Measurements from ENCODE around the gene SUPT16H. TPM values are rescaled to one million over a fixed set of nuclear protein-coding genes. Genes with fewer than 3 reads are reported as not detected.
"Not testable (repeated sequence)": the region's sequence is repeated elsewhere in the genome, so short reads cannot be mapped to it uniquely, and the experiment has no call there.

SUPT16H gene
- polyA plus RNA-seq, 12 donors: 69.7 to 89.1 (median 82.0) TPM; not detected in 1

- not testable (repeated sequence) for DNase-seq
Observed at GRCh38 chr14:21302836-21303140, 81.0 kb downstream of the SUPT16H start.

GRCh38 chr14:21302013-21302835 lies 81.6 kb downstream of the SUPT16H start:
- DNase-seq: no peak

Other genes starting within 250 kb of the SUPT16H start
- gene OR5AU1, start 228.0 kb downstream of the SUPT16H start, polyA plus RNA-seq (ENCODE audit: insufficient read length in 12 of 12): under 1 TPM in 2 of 12 donors, not detected in 10; 0.03 to 0.05 TPM
- gene HNRNPC, start 114.6 kb downstream of the SUPT16H start, polyA plus RNA-seq (ENCODE audit: insufficient read length in 12 of 12): 100 to 1,000 TPM in 11 of 12 donors, not detected in 1; 385 to 728 (median 453) TPM
- gene RPGRIP1, start 103.9 kb downstream of the SUPT16H start, polyA plus RNA-seq (ENCODE audit: insufficient read length in 12 of 12): under 1 TPM in 10 of 12 donors, not detected in 2; 0.26 to 0.86 (median 0.50) TPM
- 10 to 100 TPM in 11 of 12 donors, not detected in 1; 37.8 to 71.1 (median 41.4) TPM for gene CHD8, start 72.1 kb upstream of the SUPT16H start, polyA plus RNA-seq (ENCODE audit: insufficient read length in 12 of 12)
- gene RAB2B, start 92.9 kb upstream of the SUPT16H start, polyA plus RNA-seq (ENCODE audit: insufficient read length in 12 of 12): 10 to 100 TPM in 11 of 12 donors, not detected in 1; 16.7 to 32.1 (median 25.1) TPM
- 10 to 100 TPM in 11 of 12 donors, not detected in 1; 17.4 to 56.6 (median 44.0) TPM for gene TOX4, start 93.2 kb upstream of the SUPT16H start, polyA plus RNA-seq (ENCODE audit: insufficient read length in 12 of 12)
- gene METTL3, start 127.3 kb upstream of the SUPT16H start, polyA plus RNA-seq (ENCODE audit: insufficient read length in 12 of 12): 10 to 100 TPM in 11 of 12 donors, not detected in 1; 32.5 to 70.8 (median 48.6) TPM
- gene SALL2, start 142.3 kb upstream of the SUPT16H start, polyA plus RNA-seq (ENCODE audit: insufficient read length in 12 of 12): 10 to 100 TPM in 11 of 12 donors, not detected in 1; 10.5 to 20.6 (median 14.5) TPM
- under 1 TPM in 2 of 12 donors, not detected in 10; 0.12 to 0.13 TPM for gene OR10G3, start 196.1 kb upstream of the SUPT16H start, polyA plus RNA-seq (ENCODE audit: insufficient read length in 12 of 12)